Mucosa of descending colon (tissue), 3 donors: ENCODE results near the gene HACL1. TPM values are rescaled to one million over a fixed set of nuclear protein-coding genes. Genes with fewer than 3 reads are reported as not detected.

ENCODE experiments used
- ATAC-seq: fragments of 200-7000 bp; cut with Tn5 transposase; one replicate; pipeline ENCODE4 v1.9.1; 2020; ENCODE audit warnings: mild to moderate bottlenecking, moderate library complexity
- DNase-seq, 3 donors: peaks; one replicate each; pipeline ENCODE4 v3.0.0-alpha.2; 2020
- H3K36me3 ChIP-seq: fragments of 200-600 bp; one replicate; pipeline ENCODE4 v1.8.0; 2021; ENCODE audit warnings: low read depth, mild to moderate bottlenecking
- H3K4me1 ChIP-seq: fragments of 200-600 bp; one replicate; pipeline ENCODE4 v1.8.0; 2021; ENCODE audit warnings: low read depth, mild to moderate bottlenecking
- H3K4me3 ChIP-seq: fragments of 200-600 bp; one replicate; pipeline ENCODE4 v1.8.0; 2021; ENCODE audit warnings: mild to moderate bottlenecking
- H3K9me3 ChIP-seq: fragments of 200-600 bp; one replicate; pipeline ENCODE4 v1.8.0; 2021; ENCODE audit warnings: mild to moderate bottlenecking
- intact Hi-C, 2 donors: fragments of 100-400 bp; cut with DNase I in 1 of 2; cut with micrococcal nuclease in 1 of 2; formaldehyde crosslinking; loops; one replicate each; pipeline versions ENCODE4 v1.11.0 to v1.11.1; 2022; cut with DNase I, micrococcal nuclease
- total RNA-seq, 3 donors: library from RNA; stranded (reverse); fragmentation: NEBNext Ultra II Directional in 2 of 3; extraction: Animal tissue kit (Norgen Biotek cat#: 25700) in 2 of 3; gene quantifications; one replicate each; pipeline versions ENCODE4 v1.2.1 to v1.2.4, GENCODE V29; 2021 to 2023
- TF ChIP-seq, protein P1 (sequence below): fragments of 200-600 bp; IDR thresholded peaks from one replicate; pipeline ENCODE4 v1.8.0; 2022; ENCODE audit warnings: antibody characterized with exemption, mild to moderate bottlenecking
- donor health status: DM: no; HTN: no; CAD: no; lungs with moderate emphysema.
- donor health status: DM: no; HTN: no; CAD: no.
- donor health status: DM: no; HTN: yes; CAD: no.

The HACL1 gene
- total RNA-seq, 3 donors from 2014 or later: 15.0 to 24.2 (median 19.4) TPM

DNA sequence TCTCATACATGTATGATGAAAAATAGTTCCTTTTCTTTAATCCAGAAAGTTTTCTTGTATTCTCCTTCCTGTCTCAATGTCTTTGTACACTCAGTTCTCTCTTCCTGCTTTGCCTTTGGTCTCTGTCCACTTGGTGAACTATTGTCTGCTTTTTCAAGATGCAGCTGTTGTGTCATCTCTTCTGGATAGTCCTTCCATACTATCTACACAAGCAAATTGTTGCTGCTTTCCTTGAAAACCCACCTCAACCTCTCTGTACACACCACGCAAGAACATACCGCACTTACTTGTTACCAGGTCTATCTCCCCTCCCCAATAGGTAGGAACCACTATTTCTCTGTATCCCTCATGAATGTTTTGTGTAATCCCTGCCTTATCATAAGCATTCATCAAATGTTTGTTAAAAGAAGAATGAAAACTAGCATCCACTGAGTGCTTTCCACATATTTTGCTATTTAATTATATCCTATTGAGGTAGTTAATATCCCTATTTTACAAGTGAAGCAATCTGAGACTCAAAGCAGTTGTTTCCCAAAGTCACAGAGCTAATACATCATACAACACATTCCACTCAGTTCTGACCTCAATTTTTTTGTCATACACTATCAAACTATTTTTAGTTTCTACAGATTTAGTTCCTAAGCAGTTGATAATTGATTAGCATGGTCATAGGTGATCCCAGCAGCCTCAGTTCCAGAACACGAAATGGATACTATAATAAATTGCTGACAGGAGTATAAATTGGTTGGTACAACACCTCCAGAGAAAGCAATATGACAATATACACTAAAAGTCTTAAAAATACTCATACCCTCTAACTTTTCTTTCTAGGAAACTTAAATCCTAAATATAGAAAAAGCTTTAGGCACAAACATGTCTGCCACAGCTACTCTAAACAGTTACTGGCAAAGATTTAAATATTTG is 19.6 kb downstream of the HACL1 start:
- no peaks in the 10 kb centered on the region for H3K4me1 ChIP-seq
- DNase-seq (no peak), ATAC-seq (no peak)
- TF ChIP-seq, protein P1, sequence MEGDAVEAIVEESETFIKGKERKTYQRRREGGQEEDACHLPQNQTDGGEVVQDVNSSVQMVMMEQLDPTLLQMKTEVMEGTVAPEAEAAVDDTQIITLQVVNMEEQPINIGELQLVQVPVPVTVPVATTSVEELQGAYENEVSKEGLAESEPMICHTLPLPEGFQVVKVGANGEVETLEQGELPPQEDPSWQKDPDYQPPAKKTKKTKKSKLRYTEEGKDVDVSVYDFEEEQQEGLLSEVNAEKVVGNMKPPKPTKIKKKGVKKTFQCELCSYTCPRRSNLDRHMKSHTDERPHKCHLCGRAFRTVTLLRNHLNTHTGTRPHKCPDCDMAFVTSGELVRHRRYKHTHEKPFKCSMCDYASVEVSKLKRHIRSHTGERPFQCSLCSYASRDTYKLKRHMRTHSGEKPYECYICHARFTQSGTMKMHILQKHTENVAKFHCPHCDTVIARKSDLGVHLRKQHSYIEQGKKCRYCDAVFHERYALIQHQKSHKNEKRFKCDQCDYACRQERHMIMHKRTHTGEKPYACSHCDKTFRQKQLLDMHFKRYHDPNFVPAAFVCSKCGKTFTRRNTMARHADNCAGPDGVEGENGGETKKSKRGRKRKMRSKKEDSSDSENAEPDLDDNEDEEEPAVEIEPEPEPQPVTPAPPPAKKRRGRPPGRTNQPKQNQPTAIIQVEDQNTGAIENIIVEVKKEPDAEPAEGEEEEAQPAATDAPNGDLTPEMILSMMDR: no peak
- intact Hi-C loops: no loop called here
- no peaks in the 10 kb centered on the region for H3K9me3 ChIP-seq
- peaks cover 4% of the 10 kb centered on the region for H3K36me3 ChIP-seq
- H3K4me3 ChIP-seq: no peak overlapping the region

DNA sequence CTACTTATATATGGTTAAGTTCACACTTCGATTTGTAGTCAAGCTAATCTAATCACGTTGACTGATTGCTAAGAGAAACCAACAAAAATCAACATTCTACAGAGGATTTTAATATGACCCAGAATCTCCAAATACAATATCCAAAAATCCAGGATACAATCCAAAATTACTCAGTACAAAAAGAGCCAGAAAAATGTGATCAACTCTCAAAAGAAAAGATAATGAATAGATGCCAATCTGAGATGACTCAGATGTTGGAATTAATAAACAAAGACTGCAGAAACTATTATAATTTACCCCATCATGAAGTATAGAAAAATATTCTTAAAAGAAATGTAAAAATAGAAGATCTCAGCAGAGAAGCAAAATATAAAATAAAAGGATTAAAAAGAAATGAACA is 22.3 kb downstream of the HACL1 start:
- ATAC-seq (no peak), DNase-seq (no peak)
- TF ChIP-seq, protein P1: no peak
- Histone ChIP-seq H3K4me3 (no peak overlapping the region), H3K9me3 (no peaks in the 10 kb centered on the region), H3K4me1 (no peaks in the 10 kb centered on the region), H3K36me3 (no peaks in the 10 kb centered on the region)
- intact Hi-C loops: no loop called here

DNA sequence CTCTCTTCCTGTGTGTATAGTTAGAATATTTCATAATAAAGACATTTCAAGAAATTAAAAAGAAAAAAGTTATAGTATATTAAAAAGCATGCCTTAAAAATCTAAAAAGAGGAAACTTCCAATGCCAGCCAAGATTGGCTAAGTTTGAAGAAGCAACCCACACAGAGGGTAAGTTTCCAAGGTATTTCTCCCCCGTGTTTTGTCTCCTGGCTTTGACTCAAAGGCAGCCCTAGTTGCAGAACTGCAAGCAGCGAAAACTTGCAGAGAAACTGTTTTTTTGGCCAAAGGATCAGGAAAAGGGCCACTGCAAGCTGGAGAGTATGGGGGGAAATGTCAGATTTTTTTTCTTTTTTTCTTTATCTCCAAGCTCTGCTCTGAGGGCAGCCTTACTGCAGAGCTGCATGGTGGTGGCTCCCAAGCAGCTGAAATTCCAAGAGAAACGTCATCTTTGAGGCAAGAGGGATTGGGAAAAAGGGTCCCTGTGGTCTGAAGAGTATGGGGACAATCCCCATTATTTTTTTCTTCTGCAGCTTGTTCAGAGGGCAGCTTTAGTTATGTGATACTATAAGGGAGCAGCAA is 23.0 kb downstream of the HACL1 start:
- H3K4me1 ChIP-seq: no peaks in the 10 kb centered on the region
- no peaks in the 10 kb centered on the region for H3K9me3 ChIP-seq
- TF ChIP-seq, protein P1: no peak
- H3K36me3 ChIP-seq: no peaks in the 10 kb centered on the region
- intact Hi-C loops: no loop called here
- DNase-seq (no peak), ATAC-seq (no peak)
- H3K4me3 ChIP-seq: no peak overlapping the region

DNA sequence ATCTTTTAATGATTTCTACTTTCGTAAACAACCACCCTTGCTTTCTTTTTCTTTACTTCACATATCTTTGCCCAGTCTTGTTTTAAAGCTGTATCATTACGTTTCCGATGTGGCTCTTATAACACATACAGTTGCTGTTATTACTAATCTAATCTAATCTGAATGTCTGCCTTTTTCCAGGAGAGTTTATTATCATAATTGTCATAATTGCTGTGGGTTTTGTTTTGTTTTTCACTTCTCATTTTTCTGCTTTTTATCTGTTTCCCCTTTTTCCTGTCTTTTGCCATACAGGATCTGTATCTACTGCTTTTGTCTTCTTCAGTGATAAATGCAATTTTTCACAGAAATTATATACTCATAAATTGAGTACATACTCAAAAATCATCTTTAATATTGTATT is 24.9 kb downstream of the HACL1 start:
- DNase-seq: no peak
- H3K4me3 ChIP-seq: no peak overlapping the region
- no peaks in the 10 kb centered on the region for H3K4me1 ChIP-seq
- no peaks in the 10 kb centered on the region for H3K9me3 ChIP-seq
- ATAC-seq: no peak
- intact Hi-C loops: no loop called here
- no peaks in the 10 kb centered on the region for H3K36me3 ChIP-seq
- TF ChIP-seq, protein P1: no peak

DNA sequence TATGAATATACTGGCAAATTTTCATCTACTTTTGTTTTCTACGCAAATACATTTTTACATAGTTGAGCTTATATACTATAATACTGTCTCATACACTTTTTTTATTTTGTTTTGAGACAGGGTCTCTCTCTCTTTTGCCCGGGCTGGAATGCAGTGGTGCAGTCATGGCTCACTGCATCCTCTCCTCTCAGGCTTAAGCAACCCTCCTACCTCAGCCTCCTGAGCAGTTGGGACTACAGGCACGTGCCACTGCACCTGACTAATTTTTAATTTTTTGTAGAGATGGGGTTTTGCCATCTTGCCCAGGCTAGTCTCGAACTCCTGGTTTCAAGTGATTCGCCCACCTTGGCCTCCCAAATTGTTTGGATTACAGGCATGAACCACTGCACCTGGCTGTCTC is 25.9 kb downstream of the HACL1 start:
- H3K4me3 ChIP-seq: no peak overlapping the region
- no peaks in the 10 kb centered on the region for H3K9me3 ChIP-seq
- intact Hi-C loops: no loop called here
- no peaks in the 10 kb centered on the region for H3K4me1 ChIP-seq
- DNase-seq (no peak), ATAC-seq (no peak)
- H3K36me3 ChIP-seq: no peaks in the 10 kb centered on the region
- TF ChIP-seq, protein P1: no peak
